GM20000 (cell line): ENCODE results near the gene SLC35E2B.

ENCODE experiments used
- DNase-seq: peaks from one replicate; pipeline ENCODE4 v3.0.0; 2012; ENCODE audit warnings: low spot score
- CTCF ChIP-seq: IDR thresholded peaks from 2 replicates; pipeline ENCODE4 v1.5.1; 2012; ENCODE audit warnings: mild to moderate bottlenecking, control low read depth; ENCODE audit errors: extremely low read depth, missing control alignments

SLC35E2B gene

GRCh38 chr1:1627829-1628753, 64.5 kb downstream of the SLC35E2B start:
- no peak for DNase-seq
- no peak for TF ChIP-seq CTCF

GRCh38 chr1:1627261-1627828, 65.2 kb downstream of the SLC35E2B start:
- no peak for DNase-seq
- TF ChIP-seq CTCF = no peak

- no peak for TF ChIP-seq CTCF
- DNase-seq = no peak
Observed at GRCh38 chr1:1626207-1627141, 66.1 kb downstream of the SLC35E2B start.

GRCh38 chr1:1625824-1626206, 66.8 kb downstream of the SLC35E2B start:
- no peak for TF ChIP-seq CTCF

DNA sequence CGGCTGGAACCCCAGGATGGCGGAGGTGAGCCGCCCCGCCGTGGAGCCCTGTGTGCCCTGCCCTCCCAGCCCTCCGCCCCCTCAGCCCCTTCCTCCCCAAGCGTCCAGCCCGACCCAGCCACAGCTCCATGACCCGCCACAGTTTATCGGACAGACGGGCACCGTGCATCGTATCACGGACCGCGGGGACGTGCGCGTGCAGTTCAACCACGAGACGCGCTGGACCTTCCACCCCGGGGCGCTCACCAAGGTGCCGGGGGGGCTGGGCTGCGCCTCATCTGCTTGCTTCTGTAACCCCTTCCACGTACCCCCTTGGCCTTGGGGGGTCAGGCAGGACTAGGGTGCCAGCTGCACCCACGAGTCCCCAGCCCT, 67.2 kb downstream of the SLC35E2B start:
- no peak for TF ChIP-seq CTCF
- no peak for DNase-seq

More at GRCh38 chr1:1625824-1626206, 66.8 kb downstream of the SLC35E2B start:
- no peak for DNase-seq

- TF ChIP-seq CTCF = no peak
- DNase-seq = no peak
Observed at GRCh38 chr1:1624443-1625403, 67.9 kb downstream of the SLC35E2B start.
